HG03521 (cell line): ENCODE results near the gene TSACC.

Source experiments
- ATAC-seq: cut with Tn5 transposase; IDR thresholded peaks from one replicate; pipeline ENCODE4 v1.9.1; 2021; ENCODE audit warnings: mild to moderate bottlenecking, moderate library complexity; ENCODE audit not compliant: unreplicated experiment

TSACC gene

GRCh38 chr1:156372876-156373275, 34.5 kb downstream of the TSACC start:
- ATAC-seq, result no peak

- ATAC-seq, result no peak
Measured at GRCh38 chr1:156373546-156373945, 35.2 kb downstream of the TSACC start.

GRCh38 chr1:156376146-156376545, 37.8 kb downstream of the TSACC start:
- ATAC-seq, result no peak

GRCh38 chr1:156376958-156377919, 38.9 kb downstream of the TSACC start:
- ATAC-seq, result no peak

- no peak for ATAC-seq
Measured at GRCh38 chr1:156378557-156378956, 40.2 kb downstream of the TSACC start.

- ATAC-seq, result no peak
Measured at GRCh38 chr1:156379420-156380165, 41.3 kb downstream of the TSACC start.

- ATAC-seq, result no peak
Measured at GRCh38 chr1:156382561-156382960, 44.2 kb downstream of the TSACC start.

- ATAC-seq, result peak; percentile 63
Measured at GRCh38 chr1:156383023-156383422, 44.7 kb downstream of the TSACC start.

GRCh38 chr1:156384007-156384406, 45.7 kb downstream of the TSACC start:
- ATAC-seq, result no peak

- ATAC-seq, result no peak
Measured at GRCh38 chr1:156384658-156385057, 46.3 kb downstream of the TSACC start.

- no peak for ATAC-seq
Measured at GRCh38 chr1:156385534-156386031, 47.3 kb downstream of the TSACC start.

GRCh38 chr1:156386134-156386901, 48.0 kb downstream of the TSACC start:
- ATAC-seq, result no peak

GRCh38 chr1:156386949-156387869, 48.9 kb downstream of the TSACC start:
- no peak for ATAC-seq

GRCh38 chr1:156387870-156388173, 49.5 kb downstream of the TSACC start:
- ATAC-seq, result no peak

- no peak for ATAC-seq
Measured at GRCh38 chr1:156388174-156389137, 50.1 kb downstream of the TSACC start.

GRCh38 chr1:156389311-156389710, 51.0 kb downstream of the TSACC start:
- ATAC-seq, result no peak

GRCh38 chr1:156390469-156391365, 52.4 kb downstream of the TSACC start:
- no peak for ATAC-seq

- ATAC-seq, result no peak
Measured at GRCh38 chr1:156391366-156391677, 53.0 kb downstream of the TSACC start.
